ENCODE results near the gene DYRK1A. TPM values are rescaled to one million over a fixed set of nuclear protein-coding genes. Genes with fewer than 3 reads are reported as not detected.

Gene DYRK1A
- total RNA-seq, 1 experiment from 2014 or later = 49.3 TPM

DNA sequence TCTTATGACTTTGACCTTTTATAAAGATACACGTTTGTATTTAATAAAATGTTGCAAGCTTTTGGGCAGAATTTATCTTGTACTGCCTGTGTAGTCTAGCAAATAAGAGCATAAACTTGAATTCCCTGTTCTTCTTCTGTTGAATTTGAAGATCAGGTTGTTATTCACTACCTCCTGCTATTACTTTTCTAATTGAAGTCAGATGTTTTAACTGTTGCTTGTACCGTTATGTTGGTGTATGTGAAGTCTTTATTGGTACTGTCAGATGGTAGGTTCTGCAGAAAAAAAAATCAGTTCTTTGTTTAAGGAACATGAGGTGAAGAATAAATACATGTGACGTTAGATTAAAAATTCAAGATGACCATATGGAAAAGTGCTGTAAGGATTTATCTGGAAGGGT is 69.1 kb downstream of the DYRK1A start:
- H3K9me3 ChIP-seq (ENCODE audit: control insufficient read depth in 1 of 2, insufficient read depth in 1 of 2, low read depth in 1 of 2, low read length in 2 of 2) = no peaks in the 10 kb centered on the region
- ATAC-seq = no peak
- no peaks in the 10 kb centered on the region for H3K27me3 ChIP-seq (ENCODE audit: insufficient read depth, low read length)
- ChIA-PET RAD21 (ENCODE audit: low non-redundant PET in 1 of 2, low total read pairs in 2 of 2, uncharacterized antibody in 2 of 2, unreplicated experiment in 2 of 2) (no interaction called here), POLR2A (no interaction called here), CTCF (no interaction called here)
- H3K4me2 ChIP-seq (ENCODE audit: low read length) = no peak overlapping the region
- H3K4me1 ChIP-seq (ENCODE audit: control insufficient read depth in 1 of 2, insufficient read depth in 2 of 2, low read length in 2 of 2) = no peaks in the 10 kb centered on the region
- H3K9ac ChIP-seq (ENCODE audit: low read length) = no peak overlapping the region
- no peak for TF ChIP-seq TCF7L2 (IDR thresholded peaks at IDR 0.05; ENCODE audit: borderline replicate concordance, extremely low read depth, insufficient read depth, insufficient read length)
- TF ChIP-seq, protein P1, sequence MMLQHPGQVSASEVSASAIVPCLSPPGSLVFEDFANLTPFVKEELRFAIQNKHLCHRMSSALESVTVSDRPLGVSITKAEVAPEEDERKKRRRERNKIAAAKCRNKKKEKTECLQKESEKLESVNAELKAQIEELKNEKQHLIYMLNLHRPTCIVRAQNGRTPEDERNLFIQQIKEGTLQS (IDR thresholded peaks at IDR 0.05) = no peak
- TF ChIP-seq MAX (IDR thresholded peaks at IDR 0.05) = no peak
- TF ChIP-seq EZH2 (IDR thresholded peaks at IDR 0.05) = no peak
- TF ChIP-seq CTCF (IDR thresholded peaks at IDR 0.05 in 2 of 3, conservative IDR thresholded peaks at IDR 0.05 in 1 of 3; ENCODE audit: borderline replicate concordance in 1 of 3, insufficient read depth in 1 of 3, low read depth in 2 of 3, low read length in 2 of 3) = no peak
- TF ChIP-seq EZH2phosphoT487 (IDR thresholded peaks at IDR 0.05; ENCODE audit: borderline replicate concordance) = no peak
- peaks cover 39% of the 10 kb centered on the region; the same call in 1 of the 2 replicates for H4K20me1 ChIP-seq (ENCODE audit: insufficient read depth)
- BruUV-seq (replicated peaks) = no TSS peak
- no peak overlapping the region for H2AFZ ChIP-seq (ENCODE audit: low read depth, low read length, poor library complexity, severe bottlenecking)
- H3K27ac ChIP-seq (ENCODE audit: low read depth, low read length) = no peak overlapping the region
- DNase-seq (ENCODE audit: low read depth, low spot score) = no peak
- no peaks in the 10 kb centered on the region for H3K36me3 ChIP-seq (ENCODE audit: control insufficient read depth in 1 of 2, insufficient read depth in 2 of 2, low read length in 2 of 2)
- no peaks in the 10 kb centered on the region for H3K9me2 ChIP-seq (ENCODE audit: insufficient read depth)
- H3K79me2 ChIP-seq (ENCODE audit: insufficient read depth, low read length) = peaks cover 97% of the 10 kb centered on the region
- intact Hi-C loops (cut with micrococcal nuclease) = no loop called here
- no peak overlapping the region for H3K4me3 ChIP-seq (replicated peaks in 1 of 2; ENCODE audit: low read depth in 1 of 2, low read length in 2 of 2)

DNA sequence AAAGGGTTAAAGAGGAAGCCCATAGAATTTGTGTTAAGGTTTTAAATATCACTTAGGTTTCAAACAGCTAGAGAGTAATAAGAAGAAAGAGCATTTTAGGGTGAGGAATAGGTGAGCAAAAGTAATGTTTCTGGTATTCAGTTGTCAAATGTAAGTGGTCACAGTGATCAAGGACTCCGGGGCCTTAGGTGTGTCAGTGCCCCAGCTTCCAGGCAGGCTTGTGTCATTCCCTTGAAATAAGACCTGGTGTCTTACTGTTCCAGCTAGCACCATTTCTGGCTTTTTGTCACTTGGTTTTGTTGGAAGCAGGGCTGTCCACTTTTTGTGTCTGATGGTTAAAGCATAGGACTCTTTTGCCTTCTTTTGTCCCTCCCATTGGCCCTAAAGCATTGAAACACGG is 69.6 kb downstream of the DYRK1A start:
- intact Hi-C loops (cut with micrococcal nuclease) = no loop called here
- no peak overlapping the region for H3K27ac ChIP-seq (ENCODE audit: low read depth, low read length)
- no peaks in the 10 kb centered on the region for H3K9me3 ChIP-seq (ENCODE audit: control insufficient read depth in 1 of 2, insufficient read depth in 1 of 2, low read depth in 1 of 2, low read length in 2 of 2)
- TF ChIP-seq SP1 (IDR thresholded peaks at IDR 0.05; ENCODE audit: low read depth) (no peak), EGR1 (IDR thresholded peaks at IDR 0.05; ENCODE audit: low read depth) (no peak), TCF7L2 (IDR thresholded peaks at IDR 0.05; ENCODE audit: borderline replicate concordance, extremely low read depth, insufficient read depth, insufficient read length) (no peak), ZFX (IDR thresholded peaks at IDR 0.05) (no peak), CBX3 (IDR thresholded peaks at IDR 0.05; ENCODE audit: low read depth) (no peak), ELF1 (IDR thresholded peaks at IDR 0.05; ENCODE audit: borderline replicate concordance, low read depth) (no peak), ZNF274 (IDR thresholded peaks at IDR 0.05; ENCODE audit: low read depth, low read length) (no peak), POLR2A (IDR thresholded peaks at IDR 0.05; ENCODE audit: borderline replicate concordance, extremely low read depth, insufficient read depth, insufficient read length) (no peak), POLR2AphosphoS5 (IDR thresholded peaks at IDR 0.05; ENCODE audit: low read depth, low read length) (no peak), SRF (IDR thresholded peaks at IDR 0.05; ENCODE audit: low read depth) (no peak)
- no peak overlapping the region for H3K4me2 ChIP-seq (ENCODE audit: low read length)
- H3K9me2 ChIP-seq (ENCODE audit: insufficient read depth) = no peaks in the 10 kb centered on the region
- peaks cover 43% of the 10 kb centered on the region; the same call in 1 of the 2 replicates for H4K20me1 ChIP-seq (ENCODE audit: insufficient read depth)
- DNase-seq (ENCODE audit: low read depth, low spot score) (no peak), ATAC-seq (no peak)
- H3K27me3 ChIP-seq (ENCODE audit: insufficient read depth, low read length) = no peaks in the 10 kb centered on the region
- ChIA-PET POLR2A (no interaction called here), CTCF (no interaction called here), RAD21 (ENCODE audit: low non-redundant PET in 1 of 2, low total read pairs in 2 of 2, uncharacterized antibody in 2 of 2, unreplicated experiment in 2 of 2) (no interaction called here)
- no TSS peak for BruUV-seq (replicated peaks)
- H2AFZ ChIP-seq (ENCODE audit: low read depth, low read length, poor library complexity, severe bottlenecking) = no peak overlapping the region
- no peaks in the 10 kb centered on the region for H3K4me1 ChIP-seq (ENCODE audit: control insufficient read depth in 1 of 2, insufficient read depth in 2 of 2, low read length in 2 of 2)
- H3K4me3 ChIP-seq (replicated peaks in 1 of 2; ENCODE audit: low read depth in 1 of 2, low read length in 2 of 2) = no peak overlapping the region
- peaks cover 97% of the 10 kb centered on the region for H3K79me2 ChIP-seq (ENCODE audit: insufficient read depth, low read length)
- H3K9ac ChIP-seq (ENCODE audit: low read length) = no peak overlapping the region
- H3K36me3 ChIP-seq (ENCODE audit: control insufficient read depth in 1 of 2, insufficient read depth in 2 of 2, low read length in 2 of 2) = no peaks in the 10 kb centered on the region
